Loucy (cell line): ENCODE measurements around the gene ALDH3A2.

Experiments
- H2AFZ ChIP-seq: fragments of 200-600 bp; sonication (generic); 2 replicates; pipeline ENCODE4 v1.6.0; 2016; ENCODE audit warnings: antibody characterized with exemption, mild to moderate bottlenecking, low read length, moderate library complexity
- H3F3A ChIP-seq: fragments of 200-600 bp; 2 replicates; pipeline ENCODE4 v1.6.0; 2016; ENCODE audit warnings: antibody characterized with exemption, low read depth, mild to moderate bottlenecking
- H3K27me3 ChIP-seq: fragments of 200-600 bp; sonication (generic); 2 replicates; pipeline ENCODE4 v1.6.1; 2014; ENCODE audit warnings: low read length, mild to moderate bottlenecking; ENCODE audit not compliant: insufficient read depth, poor library complexity, severe bottlenecking
- H3K36me3 ChIP-seq: fragments of 200-600 bp; sonication (generic); 2 replicates; pipeline ENCODE4 v1.6.1; 2016; ENCODE audit warnings: low read length; ENCODE audit not compliant: insufficient read depth
- H3K4me1 ChIP-seq: fragments of 200-600 bp; sonication (generic); 2 replicates; pipeline ENCODE4 v1.5.1; 2014; ENCODE audit warnings: low read length, mild to moderate bottlenecking; ENCODE audit not compliant: insufficient read depth, poor library complexity, severe bottlenecking
- H3K4me2 ChIP-seq: fragments of 200-600 bp; sonication (generic); 2 replicates; pipeline ENCODE4 v1.6.0; 2014; ENCODE audit warnings: antibody characterized with exemption, low read length, low read depth, mild to moderate bottlenecking; ENCODE audit not compliant: poor library complexity, severe bottlenecking
- H3K4me3 ChIP-seq: fragments of 200-600 bp; sonication (generic); 2 replicates; pipeline ENCODE4 v1.5.1; 2014; ENCODE audit warnings: low read length, mild to moderate bottlenecking, mixed read lengths; ENCODE audit not compliant: poor library complexity, severe bottlenecking
- H3K79me2 ChIP-seq: fragments of 200-600 bp; sonication (generic); 2 replicates; pipeline ENCODE4 v1.6.1; 2014; ENCODE audit warnings: low read length; ENCODE audit not compliant: insufficient read depth
- H3K9ac ChIP-seq: fragments of 200-600 bp; sonication (generic); 2 replicates; pipeline ENCODE4 v1.6.0; 2014; ENCODE audit warnings: mild to moderate bottlenecking, low read depth, low read length, moderate library complexity; ENCODE audit not compliant: poor library complexity, severe bottlenecking
- H3K9me2 ChIP-seq: fragments of 200-600 bp; sonication (generic); replicated peaks from 2 replicates; pipeline ENCODE4 v1.6.1; 2016; ENCODE audit warnings: low read depth, low read length, mixed read lengths
- H3K9me3 ChIP-seq: fragments of 200-600 bp; sonication (generic); 2 replicates; pipeline ENCODE4 v1.6.1; 2014; ENCODE audit warnings: mild to moderate bottlenecking, antibody characterized with exemption, low read length, low read depth; ENCODE audit not compliant: insufficient read depth
- H4K20me1 ChIP-seq: fragments of 200-600 bp; sonication (generic); 2 replicates; pipeline ENCODE4 v1.6.0; 2014; ENCODE audit warnings: antibody characterized with exemption, low read length, mild to moderate bottlenecking; ENCODE audit not compliant: insufficient read depth, poor library complexity, severe bottlenecking
- EZH2phosphoT487 ChIP-seq: fragments of 200-600 bp; IDR thresholded peaks from 2 replicates; pipeline ENCODE4 v1.6.1; 2018; ENCODE audit warnings: antibody characterized with exemption, mild to moderate bottlenecking, moderate library complexity, borderline replicate concordance
- TF ChIP-seq, protein P1 (sequence below): fragments of 200-600 bp; sonication (generic); conservative IDR thresholded peaks from 2 replicates; pipeline ENCODE4 v1.5.1; 2014; ENCODE audit warnings: mild to moderate bottlenecking, antibody characterized with exemption, low read length

The ALDH3A2 gene

DNA sequence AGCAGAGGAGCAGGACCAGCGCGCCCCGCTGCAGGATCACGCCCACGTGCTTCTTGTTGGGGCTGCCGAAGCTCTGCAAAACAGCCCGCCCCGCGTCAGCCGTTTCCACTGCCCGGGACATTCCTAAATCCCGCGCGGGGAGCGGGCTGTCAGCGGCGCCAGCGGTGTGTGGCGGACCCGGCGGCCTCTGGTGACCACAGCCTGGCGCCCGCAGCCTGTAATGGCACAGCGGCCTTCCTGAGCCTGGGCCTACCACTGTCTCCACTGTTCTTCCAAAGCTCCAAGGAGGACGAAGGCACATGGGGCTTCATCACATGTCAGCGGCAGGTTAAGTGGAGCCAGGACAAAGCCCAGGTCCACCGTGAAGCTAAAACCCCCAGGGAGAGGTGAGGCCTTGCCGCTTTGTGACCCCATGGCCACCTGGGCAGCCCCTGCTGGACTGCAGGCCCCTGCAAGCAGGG is 65.4 kb downstream of the ALDH3A2 start:
- Histone ChIP-seq H3K9me2 (no peaks in the 10 kb centered on the region), H3F3A (no peaks in the 10 kb centered on the region), H3K36me3 (no peaks in the 10 kb centered on the region), H3K9me3 (no peaks in the 10 kb centered on the region), H3K4me3 (no peak overlapping the region), H3K79me2 (no peaks in the 10 kb centered on the region), H3K9ac (no peak overlapping the region), H3K4me1 (no peaks in the 10 kb centered on the region), H2AFZ (no peak overlapping the region), H3K4me2 (no peak overlapping the region), H4K20me1 (no peaks in the 10 kb centered on the region), H3K27me3 (no peaks in the 10 kb centered on the region)
- no peak for TF ChIP-seq EZH2phosphoT487
- TF ChIP-seq, protein P1, sequence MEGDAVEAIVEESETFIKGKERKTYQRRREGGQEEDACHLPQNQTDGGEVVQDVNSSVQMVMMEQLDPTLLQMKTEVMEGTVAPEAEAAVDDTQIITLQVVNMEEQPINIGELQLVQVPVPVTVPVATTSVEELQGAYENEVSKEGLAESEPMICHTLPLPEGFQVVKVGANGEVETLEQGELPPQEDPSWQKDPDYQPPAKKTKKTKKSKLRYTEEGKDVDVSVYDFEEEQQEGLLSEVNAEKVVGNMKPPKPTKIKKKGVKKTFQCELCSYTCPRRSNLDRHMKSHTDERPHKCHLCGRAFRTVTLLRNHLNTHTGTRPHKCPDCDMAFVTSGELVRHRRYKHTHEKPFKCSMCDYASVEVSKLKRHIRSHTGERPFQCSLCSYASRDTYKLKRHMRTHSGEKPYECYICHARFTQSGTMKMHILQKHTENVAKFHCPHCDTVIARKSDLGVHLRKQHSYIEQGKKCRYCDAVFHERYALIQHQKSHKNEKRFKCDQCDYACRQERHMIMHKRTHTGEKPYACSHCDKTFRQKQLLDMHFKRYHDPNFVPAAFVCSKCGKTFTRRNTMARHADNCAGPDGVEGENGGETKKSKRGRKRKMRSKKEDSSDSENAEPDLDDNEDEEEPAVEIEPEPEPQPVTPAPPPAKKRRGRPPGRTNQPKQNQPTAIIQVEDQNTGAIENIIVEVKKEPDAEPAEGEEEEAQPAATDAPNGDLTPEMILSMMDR, result no peak

- H3K4me2 ChIP-seq, result no peak overlapping the region
- H3K36me3 ChIP-seq, result no peaks in the 10 kb centered on the region
- H2AFZ ChIP-seq, result no peak overlapping the region
- H3K9me2 ChIP-seq, result no peaks in the 10 kb centered on the region
- no peak overlapping the region for H3K9ac ChIP-seq
- H3K9me3 ChIP-seq, result no peaks in the 10 kb centered on the region
- H4K20me1 ChIP-seq, result no peaks in the 10 kb centered on the region
- H3F3A ChIP-seq, result no peaks in the 10 kb centered on the region
- H3K4me3 ChIP-seq, result no peak overlapping the region
- H3K27me3 ChIP-seq, result no peaks in the 10 kb centered on the region
- no peak for TF ChIP-seq EZH2phosphoT487
- TF ChIP-seq, protein P1, result no peak
- no peaks in the 10 kb centered on the region for H3K4me1 ChIP-seq
- H3K79me2 ChIP-seq, result no peaks in the 10 kb centered on the region
Observed at GRCh38 chr17:19714542-19715411, 66.2 kb downstream of the ALDH3A2 start.

DNA sequence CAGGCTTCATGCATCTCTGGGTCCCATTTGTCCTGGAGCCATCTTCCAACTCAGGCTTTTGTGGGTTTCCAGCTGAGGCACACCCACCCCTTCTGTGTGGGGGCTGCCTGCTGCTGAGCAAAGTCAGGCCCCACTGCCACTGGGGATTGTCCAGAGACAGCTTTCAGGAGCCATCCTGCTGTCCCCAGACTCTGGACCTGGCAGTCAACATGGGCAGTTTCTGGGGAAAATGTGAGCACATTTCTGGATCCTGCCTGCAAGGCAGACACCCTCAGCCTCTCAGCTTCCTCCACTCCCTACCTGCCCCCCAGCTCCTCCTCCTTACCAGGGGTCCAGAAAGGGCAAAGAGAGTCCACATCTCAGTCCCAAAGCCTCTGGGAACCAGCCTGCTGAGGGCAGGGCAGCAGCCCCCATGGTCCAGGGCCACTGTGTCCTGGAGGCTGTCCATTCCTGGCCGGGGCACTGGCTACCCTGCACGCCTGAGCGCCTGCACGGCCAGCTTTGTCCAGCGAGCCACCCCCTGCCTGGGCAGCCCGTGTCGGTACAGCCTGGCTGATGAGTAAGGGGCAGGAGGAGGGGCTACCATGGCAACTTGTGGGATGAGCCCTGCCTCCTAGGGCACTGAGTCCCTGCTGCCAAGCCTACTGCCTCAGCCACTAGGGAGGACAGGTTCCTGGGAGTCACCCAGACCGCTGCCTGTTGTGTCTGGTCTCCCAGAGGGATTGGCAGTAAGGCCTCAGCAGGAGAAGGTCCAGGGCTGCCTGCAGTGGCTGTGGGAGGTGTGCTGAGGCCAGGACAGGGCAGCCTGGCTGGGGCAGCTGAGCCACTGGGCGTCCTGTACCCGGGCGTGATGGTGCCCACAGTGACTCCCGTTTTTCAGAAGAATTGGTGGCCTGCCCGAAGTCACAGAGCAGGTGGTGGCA is 67.8 kb downstream of the ALDH3A2 start, which contains the start of gene SLC47A2:
SLC47A2 (minus strand) TSS at position 477 of the 923 bp plus-strand sequence; CDS start at position 448, 29 bp downstream.
- Histone ChIP-seq H3K79me2 (no peaks in the 10 kb centered on the region), H3K9me3 (no peaks in the 10 kb centered on the region), H3K27me3 (no peaks in the 10 kb centered on the region), H4K20me1 (no peaks in the 10 kb centered on the region), H3K4me2 (no peak within 1 kb of the TSS), H3K9ac (no peak within 1 kb of the TSS), H3K36me3 (no peaks in the 10 kb centered on the region), H3K4me1 (no peaks in the 10 kb centered on the region), H3F3A (no peaks in the 10 kb centered on the region), H3K9me2 (no peaks in the 10 kb centered on the region), H3K4me3 (no peak within 1 kb of the TSS), H2AFZ (no peak within 1 kb of the TSS)
- TF ChIP-seq, protein P1, result no peak
- no peak for TF ChIP-seq EZH2phosphoT487
